ENCODE results near the gene MRPL18. TPM values are rescaled to one million over a fixed set of nuclear protein-coding genes. Genes with fewer than 3 reads are reported as not detected.

The MRPL18 gene
- total and polyA plus RNA-seq, 9 of the 15 experiments (the other 6 are each of a cell fraction or from before 2014, with no cell fraction given): 149 to 456 (median 196) TPM

DNA sequence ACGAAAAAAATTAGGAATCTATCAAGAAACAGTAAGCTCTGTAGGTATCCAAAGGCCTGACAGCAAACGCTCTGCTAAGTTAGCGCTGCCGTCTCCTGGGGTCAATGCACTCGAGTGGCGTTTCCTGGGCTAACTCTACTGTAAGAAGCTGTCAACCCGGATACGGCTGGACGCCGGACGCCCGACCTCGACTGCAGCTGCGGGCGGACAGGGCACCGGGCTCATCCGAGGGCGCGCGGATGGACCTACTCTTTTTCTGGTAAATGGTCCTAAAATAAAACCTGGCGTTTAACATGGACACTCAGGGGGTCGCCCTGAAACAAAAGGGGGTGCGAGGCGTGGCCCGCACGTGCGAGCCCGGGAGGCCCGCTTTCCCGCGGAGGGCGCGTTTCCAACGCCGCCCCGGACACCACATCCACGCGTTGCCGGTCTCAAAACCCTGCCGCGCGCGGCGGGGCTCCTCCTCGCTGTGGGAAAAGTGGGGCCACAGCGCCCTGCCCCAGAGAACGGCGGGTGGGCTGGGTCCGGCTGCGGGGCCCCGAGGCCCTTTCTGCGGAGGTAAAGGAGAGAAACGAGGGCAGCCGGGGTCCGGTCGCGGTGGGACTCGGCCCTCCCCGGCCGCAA is 1.4 kb upstream of the MRPL18 start (continued):
- TF ChIP-seq SRSF3 (IDR thresholded peaks at IDR 0.05; ENCODE audit: insufficient read depth, low read length): 0 out of 2 replicates have a peak, but pooled peaks have one; percentile 53
- TF ChIP-seq, protein P1, sequence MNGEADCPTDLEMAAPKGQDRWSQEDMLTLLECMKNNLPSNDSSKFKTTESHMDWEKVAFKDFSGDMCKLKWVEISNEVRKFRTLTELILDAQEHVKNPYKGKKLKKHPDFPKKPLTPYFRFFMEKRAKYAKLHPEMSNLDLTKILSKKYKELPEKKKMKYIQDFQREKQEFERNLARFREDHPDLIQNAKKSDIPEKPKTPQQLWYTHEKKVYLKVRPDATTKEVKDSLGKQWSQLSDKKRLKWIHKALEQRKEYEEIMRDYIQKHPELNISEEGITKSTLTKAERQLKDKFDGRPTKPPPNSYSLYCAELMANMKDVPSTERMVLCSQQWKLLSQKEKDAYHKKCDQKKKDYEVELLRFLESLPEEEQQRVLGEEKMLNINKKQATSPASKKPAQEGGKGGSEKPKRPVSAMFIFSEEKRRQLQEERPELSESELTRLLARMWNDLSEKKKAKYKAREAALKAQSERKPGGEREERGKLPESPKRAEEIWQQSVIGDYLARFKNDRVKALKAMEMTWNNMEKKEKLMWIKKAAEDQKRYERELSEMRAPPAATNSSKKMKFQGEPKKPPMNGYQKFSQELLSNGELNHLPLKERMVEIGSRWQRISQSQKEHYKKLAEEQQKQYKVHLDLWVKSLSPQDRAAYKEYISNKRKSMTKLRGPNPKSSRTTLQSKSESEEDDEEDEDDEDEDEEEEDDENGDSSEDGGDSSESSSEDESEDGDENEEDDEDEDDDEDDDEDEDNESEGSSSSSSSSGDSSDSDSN (IDR thresholded peaks at IDR 0.05; ENCODE audit: borderline replicate concordance in 1 of 2, low read depth in 2 of 2, low read length in 2 of 2): peak in 1 of 2 experiments; percentile 28; a peak in 1 of 4 replicates
- TF ChIP-seq XRCC3 (IDR thresholded peaks at IDR 0.05): no peak
- 0 out of 2 replicates have a peak, but pooled peaks have one; percentile 23 for TF ChIP-seq SNIP1 (IDR thresholded peaks at IDR 0.05; ENCODE audit: low read depth)
- TF ChIP-seq, protein P2, sequence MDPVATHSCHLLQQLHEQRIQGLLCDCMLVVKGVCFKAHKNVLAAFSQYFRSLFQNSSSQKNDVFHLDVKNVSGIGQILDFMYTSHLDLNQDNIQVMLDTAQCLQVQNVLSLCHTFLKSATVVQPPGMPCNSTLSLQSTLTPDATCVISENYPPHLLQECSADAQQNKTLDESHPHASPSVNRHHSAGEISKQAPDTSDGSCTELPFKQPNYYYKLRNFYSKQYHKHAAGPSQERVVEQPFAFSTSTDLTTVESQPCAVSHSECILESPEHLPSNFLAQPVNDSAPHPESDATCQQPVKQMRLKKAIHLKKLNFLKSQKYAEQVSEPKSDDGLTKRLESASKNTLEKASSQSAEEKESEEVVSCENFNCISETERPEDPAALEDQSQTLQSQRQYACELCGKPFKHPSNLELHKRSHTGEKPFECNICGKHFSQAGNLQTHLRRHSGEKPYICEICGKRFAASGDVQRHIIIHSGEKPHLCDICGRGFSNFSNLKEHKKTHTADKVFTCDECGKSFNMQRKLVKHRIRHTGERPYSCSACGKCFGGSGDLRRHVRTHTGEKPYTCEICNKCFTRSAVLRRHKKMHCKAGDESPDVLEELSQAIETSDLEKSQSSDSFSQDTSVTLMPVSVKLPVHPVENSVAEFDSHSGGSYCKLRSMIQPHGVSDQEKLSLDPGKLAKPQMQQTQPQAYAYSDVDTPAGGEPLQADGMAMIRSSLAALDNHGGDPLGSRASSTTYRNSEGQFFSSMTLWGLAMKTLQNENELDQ (CRISPR knock-in tag; IDR thresholded peaks at IDR 0.05; ENCODE audit: borderline replicate concordance): 0 out of 2 replicates have a peak, but pooled peaks have one; percentile 75
- TF ChIP-seq ZEB2 (IDR thresholded peaks at IDR 0.05): no peak
- no peak for TF ChIP-seq ZNF165 (CRISPR knock-in tag; IDR thresholded peaks at IDR 0.05; ENCODE audit: borderline replicate concordance)
- TF ChIP-seq, protein P3, sequence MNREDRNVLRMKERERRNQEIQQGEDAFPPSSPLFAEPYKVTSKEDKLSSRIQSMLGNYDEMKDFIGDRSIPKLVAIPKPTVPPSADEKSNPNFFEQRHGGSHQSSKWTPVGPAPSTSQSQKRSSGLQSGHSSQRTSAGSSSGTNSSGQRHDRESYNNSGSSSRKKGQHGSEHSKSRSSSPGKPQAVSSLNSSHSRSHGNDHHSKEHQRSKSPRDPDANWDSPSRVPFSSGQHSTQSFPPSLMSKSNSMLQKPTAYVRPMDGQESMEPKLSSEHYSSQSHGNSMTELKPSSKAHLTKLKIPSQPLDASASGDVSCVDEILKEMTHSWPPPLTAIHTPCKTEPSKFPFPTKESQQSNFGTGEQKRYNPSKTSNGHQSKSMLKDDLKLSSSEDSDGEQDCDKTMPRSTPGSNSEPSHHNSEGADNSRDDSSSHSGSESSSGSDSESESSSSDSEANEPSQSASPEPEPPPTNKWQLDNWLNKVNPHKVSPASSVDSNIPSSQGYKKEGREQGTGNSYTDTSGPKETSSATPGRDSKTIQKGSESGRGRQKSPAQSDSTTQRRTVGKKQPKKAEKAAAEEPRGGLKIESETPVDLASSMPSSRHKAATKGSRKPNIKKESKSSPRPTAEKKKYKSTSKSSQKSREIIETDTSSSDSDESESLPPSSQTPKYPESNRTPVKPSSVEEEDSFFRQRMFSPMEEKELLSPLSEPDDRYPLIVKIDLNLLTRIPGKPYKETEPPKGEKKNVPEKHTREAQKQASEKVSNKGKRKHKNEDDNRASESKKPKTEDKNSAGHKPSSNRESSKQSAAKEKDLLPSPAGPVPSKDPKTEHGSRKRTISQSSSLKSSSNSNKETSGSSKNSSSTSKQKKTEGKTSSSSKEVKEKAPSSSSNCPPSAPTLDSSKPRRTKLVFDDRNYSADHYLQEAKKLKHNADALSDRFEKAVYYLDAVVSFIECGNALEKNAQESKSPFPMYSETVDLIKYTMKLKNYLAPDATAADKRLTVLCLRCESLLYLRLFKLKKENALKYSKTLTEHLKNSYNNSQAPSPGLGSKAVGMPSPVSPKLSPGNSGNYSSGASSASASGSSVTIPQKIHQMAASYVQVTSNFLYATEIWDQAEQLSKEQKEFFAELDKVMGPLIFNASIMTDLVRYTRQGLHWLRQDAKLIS (CRISPR knock-in tag; IDR thresholded peaks at IDR 0.05): peak; percentile 94; the same call in 1 of the 2 replicates
- TF ChIP-seq, protein P4, sequence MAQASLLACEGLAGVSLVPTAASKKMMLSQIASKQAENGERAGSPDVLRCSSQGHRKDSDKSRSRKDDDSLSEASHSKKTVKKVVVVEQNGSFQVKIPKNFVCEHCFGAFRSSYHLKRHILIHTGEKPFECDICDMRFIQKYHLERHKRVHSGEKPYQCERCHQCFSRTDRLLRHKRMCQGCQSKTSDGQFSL (CRISPR knock-in tag; IDR thresholded peaks at IDR 0.05): 0 out of 2 replicates have a peak, but pooled peaks have one; percentile 26
- TF ChIP-seq, protein P4 (tag; IDR thresholded peaks at IDR 0.05): no peak

Measured in K562 (cell line).